Activated CD4-positive, alpha-beta T cell treated with anti-CD3 and anti-CD28 coated beads for 1 hour (primary cell): ENCODE results near the gene KRT73.
"Not testable (repeated sequence)": the region's sequence is repeated elsewhere in the genome, so short reads cannot be mapped to it uniquely, and the experiment has no call there.

Source experiments
- DNase-seq: peaks from one replicate; pipeline ENCODE4 v3.0.0-alpha.2; 2020

The KRT73 gene

DNA sequence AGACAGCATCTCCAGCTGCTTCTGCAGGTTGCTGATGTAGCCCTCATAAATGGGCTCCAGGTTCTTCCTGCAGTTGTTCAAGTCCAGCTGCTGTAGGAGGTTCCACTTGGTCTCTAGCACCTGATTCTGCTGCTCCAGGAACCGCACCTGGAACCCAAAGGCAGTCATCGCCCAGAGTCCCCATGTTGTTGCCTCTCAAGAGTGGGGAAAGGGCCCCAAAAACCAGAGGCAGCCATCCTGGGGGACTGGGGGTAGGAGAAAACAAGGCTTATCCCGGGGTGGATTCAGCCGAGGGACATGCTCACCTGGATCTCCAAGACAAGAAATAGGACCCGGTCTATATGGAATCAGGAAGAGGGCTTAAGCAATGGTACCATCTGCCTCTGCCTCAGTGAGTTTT is 19.4 kb downstream of the KRT73 start:
- no peak for DNase-seq

DNA sequence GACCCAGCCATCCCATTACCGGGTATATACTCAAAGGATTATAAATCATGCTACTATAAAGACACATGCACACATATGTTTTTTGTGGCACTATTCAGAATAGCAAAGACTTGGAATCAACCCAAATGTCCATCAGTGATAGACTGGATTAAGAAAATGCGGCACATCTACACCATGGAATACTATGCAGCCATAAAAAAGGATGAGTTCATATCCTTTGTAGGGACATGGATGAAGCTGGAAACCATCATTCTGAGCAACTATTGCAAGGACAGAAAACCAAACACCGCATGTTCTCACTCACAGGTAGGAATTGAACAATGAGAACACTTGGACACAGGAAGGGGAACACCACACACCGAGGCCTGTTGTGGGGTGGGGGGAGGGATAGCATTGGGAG is 24.1 kb downstream of the KRT73 start:
- not testable (repeated sequence) for DNase-seq

DNA sequence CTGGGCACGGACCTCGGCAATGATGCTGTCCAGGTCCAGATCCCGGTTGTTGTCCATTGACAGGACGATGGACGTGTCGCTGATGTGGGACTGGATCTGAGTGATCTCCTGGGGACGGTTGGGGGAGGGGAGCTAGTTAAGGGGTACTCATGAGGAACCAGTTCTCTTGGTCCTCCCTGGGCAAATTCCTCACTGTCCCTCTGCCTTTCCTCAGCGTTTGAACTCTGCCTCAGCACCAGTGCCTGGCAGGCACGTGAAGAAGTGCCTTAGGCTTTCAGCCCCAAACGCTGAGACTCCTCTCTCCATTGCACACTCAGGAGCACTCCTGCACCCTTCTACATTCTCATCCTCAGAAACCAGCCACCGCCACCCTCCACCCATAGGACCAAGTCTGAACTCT is 26.8 kb downstream of the KRT73 start:
- DNase-seq = no peak

DNA sequence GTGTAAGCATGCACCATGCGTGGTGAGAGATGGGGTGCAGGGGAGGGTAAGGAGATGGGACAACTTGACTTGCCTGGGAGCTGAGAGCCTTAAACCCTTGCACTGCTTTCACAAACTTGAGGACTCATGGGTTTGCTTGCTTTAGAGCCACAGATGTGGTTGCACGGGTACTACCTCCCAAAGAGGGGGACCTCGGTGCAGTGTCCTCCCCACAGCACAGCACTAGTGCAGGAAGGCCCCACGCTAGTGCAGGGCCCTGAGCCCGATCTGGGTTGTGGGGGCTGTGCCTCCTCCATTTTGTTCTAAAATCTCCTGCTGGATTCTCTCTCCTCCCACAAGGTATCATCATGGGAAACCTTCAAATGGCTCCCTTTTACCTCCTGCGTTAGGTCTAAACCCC is 28.3 kb downstream of the KRT73 start:
- DNase-seq = no peak

DNA sequence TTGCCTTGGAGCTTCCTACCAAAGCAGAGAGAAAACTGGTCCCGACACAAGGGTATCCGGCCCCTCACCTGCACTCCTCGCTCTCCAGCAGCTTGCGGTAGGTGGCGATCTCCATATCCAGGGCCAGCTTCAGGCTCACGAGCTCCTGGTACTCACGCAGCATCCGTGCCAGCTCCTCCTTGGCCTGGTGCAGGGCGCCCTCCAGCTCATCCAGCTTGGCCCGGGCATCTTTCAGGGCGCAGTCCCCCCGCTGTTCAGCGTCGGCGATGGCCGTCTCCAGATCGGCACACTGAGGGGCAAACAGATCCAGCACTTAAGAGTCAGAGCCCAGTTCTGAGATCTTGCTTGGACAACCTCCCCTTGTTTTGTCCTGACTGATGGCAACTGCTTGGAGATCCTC is 30.8 kb downstream of the KRT73 start:
- DNase-seq = no peak

DNA sequence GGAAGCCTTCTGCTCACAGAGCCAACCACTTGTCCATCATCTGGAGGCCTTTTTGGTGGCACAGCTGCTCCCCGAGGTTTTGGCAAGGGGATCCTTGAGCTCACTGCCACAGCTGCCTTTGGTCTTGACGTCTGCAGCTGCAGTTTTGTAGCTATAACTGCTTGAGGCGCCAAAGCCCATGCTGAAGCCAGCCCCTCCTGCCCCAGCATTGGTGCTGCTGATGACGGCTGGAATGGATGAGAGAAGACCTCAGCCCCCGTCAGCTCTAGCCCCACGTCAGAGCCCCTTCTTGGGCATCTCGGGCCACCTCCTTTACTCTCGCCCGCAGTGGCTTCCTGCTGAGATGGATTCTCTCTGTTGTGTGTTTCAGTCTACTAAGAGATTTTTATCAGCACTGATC is 32.4 kb downstream of the KRT73 start:
- DNase-seq = peak; percentile 34

DNA sequence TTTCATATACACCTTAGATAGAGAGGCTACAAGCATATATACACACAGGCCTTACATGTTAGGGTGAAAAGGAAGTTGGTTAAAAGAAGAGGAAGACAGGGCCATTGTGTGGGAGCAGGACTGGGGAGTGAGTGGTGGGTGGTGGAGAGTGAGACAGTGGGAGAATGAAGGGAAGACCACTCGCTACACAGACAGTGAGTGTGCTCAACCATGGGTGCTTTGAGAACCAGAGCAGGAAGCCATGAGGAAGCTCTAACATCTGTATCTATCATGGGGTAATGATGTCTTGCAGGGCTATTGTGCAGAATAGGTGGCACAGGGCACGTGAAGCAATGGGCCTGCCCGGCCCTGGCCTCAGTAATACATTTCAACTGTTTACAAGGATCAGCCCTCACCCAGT is 33.3 kb downstream of the KRT73 start:
- DNase-seq = no peak

DNA sequence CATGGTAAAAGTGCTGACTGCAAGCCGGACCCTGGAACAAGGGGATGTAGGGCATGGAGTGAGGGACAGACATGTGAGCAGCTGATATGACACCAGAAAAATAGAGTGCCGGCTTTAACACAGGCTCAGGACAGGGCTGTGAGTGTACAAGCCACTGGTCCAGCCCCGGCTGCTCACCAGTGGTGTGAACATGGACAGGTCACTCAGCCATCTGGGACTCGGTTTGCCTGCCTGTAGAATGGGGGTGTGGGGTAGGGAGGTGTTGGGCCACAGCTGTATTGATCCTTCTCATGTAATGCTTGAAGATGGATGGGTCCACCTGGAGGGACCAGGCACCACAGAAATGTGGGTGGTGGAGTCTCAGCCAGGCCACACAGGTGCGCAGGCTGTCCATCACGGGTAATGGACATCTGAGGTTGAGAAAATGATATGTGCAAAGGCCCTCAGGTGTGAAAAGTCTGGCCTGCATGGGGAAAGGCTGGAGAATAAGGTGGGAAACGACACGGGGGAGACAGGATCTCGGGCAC is 34.1 kb downstream of the KRT73 start:
- DNase-seq = no peak

DNA sequence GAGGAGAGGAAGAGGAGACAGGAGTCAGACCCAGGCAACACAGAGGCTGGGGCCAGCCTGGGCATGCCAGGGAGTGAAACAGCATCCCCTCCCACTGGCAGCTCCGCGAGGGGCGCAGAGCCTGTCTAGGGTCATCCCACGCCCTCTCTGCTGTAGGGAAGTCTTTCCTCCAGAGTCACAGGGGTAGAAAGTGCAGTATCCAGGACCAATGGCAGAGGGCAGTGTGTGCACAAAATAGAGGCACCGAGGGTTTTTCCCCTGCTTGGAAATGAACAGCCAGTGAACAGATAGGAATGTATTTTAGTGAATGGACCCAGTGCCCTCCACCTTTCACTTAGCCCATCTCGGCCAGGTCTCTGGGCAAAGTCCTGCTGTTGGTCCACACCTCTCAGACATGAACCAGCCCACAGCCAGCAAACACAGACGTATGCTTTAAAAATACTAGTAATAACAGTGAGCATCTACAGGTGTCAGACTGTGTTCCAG is 35.3 kb downstream of the KRT73 start:
- peak; percentile 53 for DNase-seq

DNA sequence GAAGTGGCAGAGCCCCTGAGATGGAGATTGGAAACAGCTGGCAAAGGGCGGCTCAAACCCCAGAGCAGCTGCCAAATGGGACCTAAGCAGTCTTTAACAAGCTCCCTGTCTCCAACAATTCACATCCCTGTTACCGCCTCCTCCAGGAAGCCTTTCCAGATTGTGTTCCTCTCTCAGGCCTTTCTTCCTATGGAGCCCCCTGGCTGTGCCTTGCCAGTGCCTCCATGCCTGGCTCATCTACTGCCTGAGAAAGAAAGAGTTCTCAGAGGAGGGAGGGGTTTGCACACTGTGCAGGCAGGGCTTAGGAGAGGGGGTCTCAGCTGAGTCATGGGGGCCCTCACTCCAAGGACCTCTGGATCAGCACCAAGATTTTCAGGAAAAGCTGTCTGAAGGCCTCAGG is 35.9 kb downstream of the KRT73 start:
- DNase-seq = no peak

DNA sequence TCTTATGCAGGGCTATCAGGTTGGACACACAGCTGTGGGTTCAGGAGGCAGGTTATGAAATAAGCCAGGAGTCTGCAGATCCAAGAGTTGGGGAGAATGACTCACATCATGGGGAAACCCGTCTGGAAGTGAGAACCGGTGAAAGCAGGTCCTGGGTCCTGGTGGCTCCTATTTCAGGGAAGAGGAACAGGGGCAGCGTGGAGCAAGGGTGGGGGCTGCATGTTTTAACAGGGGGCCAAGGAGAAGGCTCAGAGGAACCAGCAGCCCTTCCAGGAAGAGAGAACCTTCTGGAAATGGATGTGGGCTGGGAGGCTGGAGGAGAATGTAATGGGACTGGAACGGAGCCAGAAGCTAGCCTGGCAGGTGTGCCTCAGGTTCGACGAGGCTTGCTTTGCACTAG is 36.9 kb downstream of the KRT73 start:
- no peak for DNase-seq

DNA sequence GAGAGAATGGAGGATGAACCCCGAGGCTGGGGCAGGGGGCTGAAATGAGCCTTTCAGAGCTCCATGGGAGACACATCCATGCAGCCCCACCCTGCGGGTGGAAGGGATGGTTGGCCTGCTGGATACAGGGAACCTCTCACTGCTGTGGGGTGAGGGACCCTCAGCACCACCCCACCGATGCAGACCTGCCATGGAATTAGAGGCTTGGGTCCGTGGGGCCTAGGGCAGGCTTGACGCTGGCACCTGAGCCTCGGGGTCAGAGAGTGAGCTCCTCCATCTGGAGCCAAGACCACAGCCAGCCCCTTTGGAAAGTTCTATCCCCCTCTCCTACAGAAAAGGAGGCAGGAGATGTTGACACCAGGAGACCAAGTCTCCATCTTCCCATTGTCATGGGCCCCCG is 37.3 kb downstream of the KRT73 start:
- no peak for DNase-seq

DNA sequence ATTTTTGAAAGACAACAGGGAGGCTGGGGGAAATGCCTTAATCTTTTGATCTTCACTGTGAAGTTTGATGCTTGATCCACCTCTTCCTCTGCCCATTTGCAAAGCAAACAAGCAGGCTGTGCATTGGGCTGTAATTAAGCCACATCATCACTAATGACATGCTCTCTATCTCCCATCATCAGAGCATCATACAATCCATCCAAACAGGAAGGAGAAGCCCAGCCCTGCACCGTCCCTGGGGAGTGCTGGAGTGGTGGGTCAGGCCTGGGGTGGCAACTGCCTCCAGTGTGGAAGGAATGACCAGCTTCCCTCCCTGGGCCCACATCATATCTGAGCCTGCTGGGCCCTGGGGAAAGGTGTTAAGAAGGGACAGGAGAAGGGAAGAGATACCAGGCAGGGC is 37.9 kb downstream of the KRT73 start:
- DNase-seq = no peak

DNA sequence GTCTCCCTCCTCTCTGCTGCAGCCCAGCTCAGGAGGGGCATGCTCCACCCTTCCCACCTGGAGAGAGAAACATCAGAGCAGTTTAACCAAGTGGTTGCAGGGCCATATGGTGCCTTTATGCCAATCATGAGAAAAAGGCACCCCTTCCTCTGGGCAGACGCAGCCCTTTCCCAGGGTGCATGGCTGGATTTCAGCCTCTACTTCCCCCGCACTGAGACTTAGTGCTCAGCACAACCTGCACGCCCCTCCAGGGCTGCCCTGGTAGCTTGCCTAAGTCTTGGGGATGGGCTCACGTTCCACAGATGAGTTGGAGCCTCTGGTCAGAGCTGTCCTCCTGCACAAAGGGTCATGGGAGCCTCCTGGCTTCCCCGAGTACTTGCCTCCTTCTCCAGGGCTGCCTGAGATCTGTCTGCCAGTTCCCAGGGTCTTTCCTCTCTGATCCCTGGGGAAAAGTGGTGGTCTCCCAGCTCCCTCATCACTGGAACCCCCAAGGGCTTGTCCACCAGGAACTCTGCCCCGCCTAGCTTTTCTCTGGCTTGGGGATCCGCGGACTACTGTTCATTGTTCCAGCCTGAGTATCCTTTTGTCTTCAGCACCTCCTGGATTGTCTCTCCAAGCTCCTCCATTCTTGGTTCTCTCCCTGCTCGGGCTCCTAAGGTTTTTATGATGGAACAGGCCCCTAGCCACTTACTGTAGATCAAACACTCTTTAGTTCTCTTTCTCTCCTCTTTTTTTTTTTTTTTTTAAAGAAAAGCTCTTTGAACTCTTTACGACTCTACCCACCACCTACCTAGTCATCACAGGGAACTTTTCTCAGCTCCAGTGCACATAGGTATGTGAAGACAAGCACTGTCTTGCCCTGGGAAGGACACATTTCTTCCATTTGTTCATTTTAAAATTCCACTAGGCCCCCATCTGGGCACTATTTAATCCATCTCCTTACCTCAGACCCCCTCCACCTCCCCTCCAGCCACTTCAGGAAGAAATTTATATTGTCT is 38.6 kb downstream of the KRT73 start:
- DNase-seq = no peak

DNA sequence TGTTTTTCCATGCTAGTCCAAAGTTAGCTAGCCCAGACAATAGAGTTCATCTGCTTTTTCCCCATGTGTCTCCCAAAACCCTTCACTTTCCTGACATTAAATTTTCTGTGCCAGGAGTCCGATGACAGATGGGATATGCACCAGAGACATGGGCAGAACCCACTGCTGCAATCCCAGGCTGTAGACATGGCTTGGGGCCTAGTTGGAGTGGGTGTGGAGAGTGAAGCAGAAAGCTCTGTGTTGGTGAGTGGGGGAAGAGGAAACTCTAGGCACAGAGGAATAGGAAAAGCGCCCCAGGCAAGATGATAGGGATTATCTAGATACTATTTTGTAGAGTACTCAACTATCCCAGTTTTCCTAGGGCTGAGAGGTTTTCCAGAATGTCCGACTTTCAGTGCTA is 39.9 kb downstream of the KRT73 start:
- no peak for DNase-seq

DNA sequence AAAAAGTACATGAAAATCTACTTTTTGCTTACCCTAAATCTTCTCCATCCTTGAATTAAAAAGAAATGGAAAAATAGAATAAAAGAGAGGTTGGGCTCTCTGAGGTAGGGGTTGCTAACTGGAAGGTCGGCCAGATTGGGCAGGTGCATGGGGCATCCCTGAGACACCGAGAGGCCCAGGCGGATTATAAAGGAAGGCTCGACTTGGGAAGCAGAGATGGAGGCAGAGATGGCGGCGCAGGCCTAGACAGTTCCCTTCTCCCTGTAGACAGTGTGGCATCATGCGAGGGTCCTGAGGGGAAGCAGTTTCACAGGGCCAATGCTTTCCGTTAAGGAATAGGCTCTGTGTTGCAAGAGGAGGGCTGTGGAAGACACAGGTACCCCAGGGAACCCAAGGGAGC is 41.0 kb downstream of the KRT73 start:
- DNase-seq = no peak

DNA sequence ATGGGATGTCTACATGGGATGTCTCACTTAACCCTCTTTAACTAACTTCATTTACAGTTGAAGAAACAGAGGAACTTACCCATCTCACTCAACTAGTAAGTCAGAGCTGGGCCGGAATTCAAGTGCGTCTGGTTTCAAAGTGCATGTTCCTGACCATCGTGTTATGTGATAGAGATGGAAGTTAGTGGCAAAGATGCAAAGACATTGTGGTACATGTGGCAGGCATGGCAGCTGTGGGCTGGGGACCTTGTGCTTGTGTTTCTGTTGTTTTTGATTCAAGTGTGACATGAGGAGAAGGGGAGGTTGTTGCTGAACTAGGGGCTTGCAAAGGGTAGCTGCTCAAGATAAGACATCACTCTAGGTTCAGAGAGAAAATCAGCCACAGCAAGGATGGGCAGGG is 42.4 kb downstream of the KRT73 start:
- no peak for DNase-seq

DNA sequence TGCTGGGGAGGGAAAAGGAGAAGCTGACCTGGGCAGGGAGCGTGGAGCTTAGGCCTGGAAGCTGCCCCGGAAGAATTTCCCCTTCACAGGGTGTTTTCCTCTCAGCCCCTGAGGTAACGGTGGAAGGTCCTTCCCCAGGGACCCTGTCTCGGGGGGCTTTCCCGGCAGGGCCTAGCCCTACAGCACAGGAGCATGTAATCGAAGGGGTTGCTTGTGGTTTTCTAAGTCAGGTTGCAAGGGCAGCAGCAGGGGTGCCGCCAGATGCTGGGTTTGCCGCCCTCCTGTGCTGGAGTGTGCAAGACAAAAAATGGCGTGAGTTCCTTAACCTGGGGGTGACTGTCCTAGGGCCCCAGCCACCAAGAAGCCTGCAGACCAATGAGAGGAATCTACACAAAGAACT is 43.1 kb downstream of the KRT73 start:
- no peak for DNase-seq

DNA sequence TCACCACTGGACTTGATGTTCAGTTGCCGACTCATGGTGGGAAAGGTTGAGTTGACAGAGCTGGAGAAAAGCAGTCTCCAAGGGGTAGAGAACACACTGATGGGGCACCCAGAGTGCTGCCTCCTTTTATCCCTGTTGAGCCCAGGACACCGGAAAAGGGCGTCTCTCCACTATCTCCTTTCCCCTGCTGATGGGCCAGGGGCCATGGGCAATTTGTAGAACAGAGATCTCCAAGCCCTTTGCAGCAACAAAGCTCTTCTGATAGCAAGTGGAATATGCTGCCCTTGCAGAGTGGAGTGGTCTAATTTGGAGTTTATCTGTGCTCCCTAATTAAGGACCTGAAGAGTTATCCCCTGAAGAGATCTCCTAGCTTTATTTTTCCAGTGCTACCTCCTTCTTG is 44.6 kb downstream of the KRT73 start, which contains the start of gene KRT74:
TSS of gene KRT74 (minus strand) at position 101 of the 400 bp plus-strand sequence. CDS start at position 35, 66 bp downstream.
- no peak for DNase-seq

DNA sequence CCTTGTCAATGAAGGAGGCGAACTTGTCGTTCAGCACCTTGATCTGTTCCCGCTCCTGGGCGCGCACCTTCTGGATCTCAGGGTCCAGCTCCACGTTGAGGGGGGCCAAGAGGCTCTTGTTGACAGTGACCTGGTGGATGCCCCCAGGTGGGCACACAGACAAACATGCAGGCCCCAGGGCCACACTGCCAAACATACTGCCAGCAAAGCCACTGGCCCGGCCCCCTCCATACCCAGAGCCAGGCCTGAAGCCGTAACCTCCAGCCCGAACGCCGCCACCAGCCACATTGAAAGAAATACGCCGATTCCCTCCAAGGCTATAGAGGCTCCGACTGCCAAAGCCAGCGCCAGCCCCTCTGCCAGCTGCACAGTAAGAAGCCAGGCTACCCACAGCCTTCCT is 45.1 kb downstream of the KRT73 start:
- DNase-seq = no peak

DNA sequence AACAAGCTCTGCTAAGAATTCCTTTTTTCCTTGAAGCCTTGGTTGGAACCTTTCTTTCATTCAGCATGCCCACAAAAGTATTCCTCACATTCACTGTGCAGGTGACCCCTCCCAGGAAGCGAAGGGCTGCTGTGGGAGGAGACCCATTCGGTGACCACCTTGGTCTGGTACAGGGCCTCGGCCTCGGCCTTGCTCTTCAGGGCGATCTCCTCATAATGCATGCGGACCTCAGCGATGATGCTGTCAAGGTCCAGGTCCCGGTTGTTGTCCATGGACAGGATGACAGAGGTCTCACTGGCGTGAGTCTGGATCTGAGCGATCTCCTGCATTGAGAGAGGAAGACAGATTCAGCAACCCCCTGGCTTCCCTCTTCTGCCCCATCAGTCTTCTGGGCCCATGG is 47.8 kb downstream of the KRT73 start:
- no peak for DNase-seq

DNA sequence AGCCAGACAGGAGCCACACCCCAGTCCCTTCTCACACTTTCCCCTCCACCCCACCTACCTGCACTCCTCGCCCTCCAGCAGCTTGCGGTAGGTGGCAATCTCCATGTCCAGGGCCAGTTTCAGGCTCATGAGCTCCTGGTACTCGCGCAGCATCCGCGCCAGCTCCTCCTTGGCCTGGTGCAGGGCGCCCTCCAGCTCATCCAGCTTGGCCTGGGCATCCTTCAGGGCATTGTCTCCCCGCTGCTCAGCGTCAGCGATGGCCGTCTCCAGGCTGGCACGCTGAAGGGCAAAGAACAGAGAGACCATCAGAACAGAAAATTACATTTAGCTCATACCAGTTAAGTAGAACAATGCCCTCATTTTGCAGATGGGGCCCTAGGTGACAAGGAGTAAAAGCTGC is 50.2 kb downstream of the KRT73 start:
- DNase-seq = no peak

DNA sequence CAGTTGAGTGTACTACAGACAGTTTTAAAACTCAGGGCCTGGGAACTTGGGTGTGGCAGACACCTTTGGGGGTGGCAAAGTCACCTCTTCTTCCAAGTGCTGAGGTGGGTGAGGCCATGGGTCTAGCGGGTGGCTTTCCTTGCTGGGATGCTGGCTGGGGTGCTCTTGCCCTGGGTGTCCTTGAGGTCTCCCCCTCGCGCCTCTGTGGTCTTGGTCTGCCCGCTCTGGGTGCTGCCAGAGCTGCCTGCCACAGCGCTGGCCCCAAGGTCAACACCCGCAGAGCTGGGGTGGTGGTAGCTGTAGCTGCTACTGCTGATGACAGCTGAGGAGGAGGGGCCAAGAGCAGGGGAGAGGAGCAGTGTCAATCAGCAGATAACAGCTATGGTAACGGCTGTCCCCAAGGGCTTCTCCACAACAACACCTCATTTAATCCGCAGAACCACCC is 51.5 kb downstream of the KRT73 start:
- peak; percentile 13 for DNase-seq

DNA sequence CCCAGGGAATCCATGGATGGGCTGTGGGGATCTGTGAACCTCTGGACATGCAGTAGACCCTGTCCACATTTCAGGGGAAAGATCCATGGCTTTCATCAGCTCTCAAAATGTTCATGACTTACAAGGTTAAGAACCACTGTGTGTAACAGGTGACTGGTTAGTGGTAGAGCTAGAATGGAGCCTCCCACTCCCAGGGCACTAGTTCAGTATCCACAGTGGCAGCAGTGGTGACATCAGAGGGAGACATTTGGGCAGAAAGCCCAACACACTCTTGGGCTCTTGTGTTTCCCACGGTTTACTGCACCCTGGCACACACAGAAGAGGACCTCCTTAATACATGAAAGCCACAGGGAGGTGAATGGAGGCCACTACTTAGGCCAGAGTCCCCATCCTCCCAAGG is 53.8 kb downstream of the KRT73 start:
- DNase-seq = no peak
